Stimulated activated CD8-positive, alpha-beta memory T cell treated with anti-CD3 and anti-CD28 coated beads, Interleukin-7, amount 100 ng/mL, for 4 hours (primary cell): ENCODE measurements around the gene SSC5D.

Source experiments
- DNase-seq, 2 donors: peaks; one replicate each; pipeline ENCODE4 v3.0.0-alpha.2; 2020; ENCODE audit warnings: low read depth in 2 of 2

Gene SSC5D

DNA sequence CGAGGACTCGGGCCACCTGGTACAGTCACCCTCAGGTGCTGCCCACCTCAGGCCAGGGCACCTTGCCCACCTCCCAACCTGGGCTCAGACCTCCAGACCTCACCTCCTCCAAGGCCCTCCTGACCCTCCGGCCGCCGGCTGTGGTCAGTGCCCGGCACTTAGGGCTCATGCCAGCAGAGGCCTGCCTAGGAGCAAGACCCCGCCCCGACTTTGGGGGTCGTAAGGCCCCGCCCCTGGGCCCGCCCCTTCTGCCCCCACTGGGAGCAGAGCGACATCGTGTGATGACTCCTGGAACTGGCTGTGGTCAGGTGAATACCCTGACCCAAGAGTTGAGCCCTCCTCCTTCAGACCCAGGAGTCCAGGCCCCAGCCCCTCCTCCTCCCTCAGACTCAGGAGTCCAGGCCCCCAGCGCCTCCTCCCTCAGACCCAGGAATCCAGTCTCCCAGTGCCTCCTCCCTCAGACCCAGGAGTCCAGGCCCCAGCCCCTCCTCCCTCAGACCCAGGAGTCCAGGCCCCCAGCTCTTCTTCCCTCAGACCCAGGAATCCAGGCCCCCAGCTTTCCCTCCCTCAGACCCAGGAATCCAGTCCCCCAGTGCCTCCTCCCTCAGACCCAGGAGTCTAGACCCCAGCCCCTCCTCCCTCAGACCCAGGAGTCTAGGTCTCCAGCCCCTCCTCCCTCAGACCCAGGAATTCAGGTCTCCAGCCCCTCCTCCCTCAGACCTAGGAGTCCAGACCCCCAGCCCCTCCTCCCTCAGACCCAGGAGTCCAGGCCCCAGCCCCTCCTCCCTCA lies 48.9 kb downstream of the SSC5D start, which contains the start of gene SBK2:
SBK2 (minus strand) TSS at position 183 of the 790 bp plus-strand sequence. CDS start 839 bp downstream, outside the sequence.
- DNase-seq = no peak

DNA sequence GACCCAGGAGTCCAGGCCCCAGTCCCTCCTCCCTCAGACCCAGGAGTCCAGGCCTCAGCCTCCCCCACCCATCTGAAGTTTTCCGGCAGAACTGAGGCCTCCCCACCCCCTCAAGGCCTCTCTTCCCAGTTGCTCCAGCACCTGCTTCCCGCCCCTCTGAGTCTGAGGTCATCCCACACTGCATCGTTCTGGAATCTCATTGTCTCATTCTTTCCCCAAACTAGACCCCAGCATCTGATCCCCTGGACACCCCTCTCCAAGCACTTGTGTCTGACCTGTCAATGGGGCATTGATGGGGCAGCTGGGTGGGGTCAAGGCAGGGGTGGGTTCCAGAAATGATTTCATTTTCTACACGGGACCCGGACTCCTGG lies 49.5 kb downstream of the SSC5D start:
- DNase-seq = no peak

DNA sequence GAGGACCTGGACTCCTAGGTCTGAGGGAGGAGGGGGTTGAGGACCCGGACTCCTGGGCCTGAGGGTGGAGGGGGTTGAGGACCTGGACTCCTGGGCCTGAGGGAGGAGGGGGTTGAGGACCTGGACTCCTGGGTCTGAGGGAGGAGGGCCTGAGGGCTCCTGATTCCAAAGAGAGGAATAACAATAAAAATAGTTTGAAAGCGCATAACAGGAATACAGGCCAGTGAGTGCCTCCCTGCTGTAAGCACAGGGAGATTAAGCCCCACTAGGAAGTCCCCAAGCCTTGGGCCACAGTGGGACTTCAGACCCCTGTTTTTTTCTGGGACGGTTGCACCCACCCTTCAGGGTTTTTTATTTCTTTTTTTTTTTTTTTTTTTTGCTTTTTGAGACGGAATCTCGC lies 49.9 kb downstream of the SSC5D start:
- DNase-seq = no peak

DNA sequence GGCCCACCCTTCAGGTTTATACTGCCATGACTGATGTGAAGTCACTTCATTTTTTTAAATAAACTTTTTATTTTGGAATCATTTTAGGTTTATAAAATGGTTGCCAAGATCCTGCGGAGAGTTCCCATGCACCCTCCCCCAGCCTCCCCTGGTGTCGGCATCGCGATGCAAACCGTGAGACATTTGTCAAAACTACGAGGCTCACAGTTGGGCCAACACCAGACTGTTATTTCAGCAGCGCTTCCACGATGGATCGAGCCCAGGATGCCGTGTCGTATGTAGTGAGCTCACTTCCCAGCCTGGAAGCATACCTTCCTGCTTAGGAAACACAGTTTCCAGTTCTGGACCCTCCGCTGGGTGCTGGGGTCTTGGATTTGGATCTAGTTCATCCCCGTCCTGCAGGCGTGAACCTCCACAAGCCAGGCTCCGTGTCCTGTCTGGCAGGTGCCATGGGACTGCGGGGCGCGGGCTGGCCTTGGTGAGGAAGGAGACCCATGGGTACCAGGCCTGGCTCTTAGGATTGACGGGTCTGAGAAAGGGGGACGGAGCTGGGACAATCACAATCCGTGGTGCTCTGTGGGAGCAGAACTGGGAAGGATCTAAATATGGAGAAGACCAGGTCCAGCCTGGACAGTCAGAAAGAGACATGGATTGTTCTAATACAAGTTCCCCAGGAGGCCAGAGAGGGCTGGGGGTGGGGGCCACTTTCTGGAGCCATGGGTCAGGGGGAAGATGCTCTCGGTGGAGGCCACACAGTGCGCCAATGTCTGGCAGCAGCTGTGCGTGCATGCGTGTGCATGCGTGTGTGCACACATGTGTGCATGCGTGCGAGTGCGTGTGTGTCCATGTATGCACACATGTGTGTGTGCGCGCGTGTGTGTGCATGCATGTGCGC lies 51.1 kb downstream of the SSC5D start:
- no peak for DNase-seq

DNA sequence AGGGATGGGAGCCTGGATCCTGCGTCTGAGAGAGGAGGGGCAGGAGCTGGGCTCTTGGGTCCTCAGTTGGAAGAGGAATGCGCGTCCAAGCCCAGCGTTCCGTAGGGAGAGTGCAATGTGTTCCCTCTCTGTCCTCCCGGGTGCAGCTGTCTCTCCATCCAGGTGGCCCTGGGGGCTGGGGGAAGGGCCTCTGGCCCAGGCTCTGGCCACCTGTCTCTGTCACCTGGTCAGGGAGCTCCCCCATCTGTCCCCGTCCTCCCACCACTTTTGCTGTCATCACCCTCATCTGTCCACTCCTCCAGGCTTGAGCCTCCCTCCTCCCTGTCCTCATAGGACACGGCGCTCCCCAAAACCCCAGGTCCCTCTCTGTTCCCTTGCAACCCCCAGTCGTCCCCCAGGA lies 52.4 kb downstream of the SSC5D start:
- no peak for DNase-seq

DNA sequence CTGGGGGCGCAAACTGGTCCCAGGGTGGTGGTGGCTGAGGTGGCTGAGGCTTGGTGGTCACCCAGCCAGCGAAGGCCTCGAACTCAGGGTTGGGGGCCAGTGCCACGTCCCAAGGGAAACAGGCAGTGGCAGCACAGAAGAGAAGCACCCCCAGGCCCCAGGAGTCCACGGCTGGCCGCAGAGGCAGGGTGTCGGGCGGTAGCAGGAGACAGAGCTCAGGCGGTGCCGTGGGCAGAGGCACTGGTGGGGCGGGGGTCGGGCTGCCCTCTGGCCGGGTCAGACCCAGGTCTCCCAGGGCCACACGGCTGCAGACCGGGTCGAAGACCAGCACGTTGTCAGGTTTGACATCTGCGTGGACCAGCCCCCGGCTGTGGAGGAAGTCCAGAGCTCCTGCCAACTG lies 52.9 kb downstream of the SSC5D start:
- no peak for DNase-seq

DNA sequence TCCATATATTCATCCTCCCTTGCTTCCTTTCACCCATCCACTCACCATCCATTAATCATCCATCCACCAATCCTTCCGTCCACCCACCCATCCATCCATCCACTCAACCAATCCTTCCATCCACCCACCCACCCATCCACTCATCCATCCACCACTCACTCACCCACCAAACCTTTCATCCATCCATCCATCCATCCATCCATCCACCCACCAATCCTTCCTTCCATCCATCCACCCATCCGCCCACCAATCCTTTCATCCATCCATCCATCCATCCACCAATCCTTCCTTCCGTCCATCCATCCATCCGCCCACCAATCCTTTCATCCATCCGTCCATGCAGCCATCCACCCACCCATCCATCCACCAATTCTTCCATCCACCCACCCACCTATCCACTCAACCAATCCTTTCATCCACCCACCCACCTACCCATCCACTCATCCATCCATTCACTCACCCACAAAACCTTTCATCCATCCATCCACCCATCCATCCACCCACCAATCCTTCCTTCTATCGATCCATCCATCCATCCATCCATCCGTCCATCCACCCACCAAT lies 54.1 kb downstream of the SSC5D start:
- no peak for DNase-seq

DNA sequence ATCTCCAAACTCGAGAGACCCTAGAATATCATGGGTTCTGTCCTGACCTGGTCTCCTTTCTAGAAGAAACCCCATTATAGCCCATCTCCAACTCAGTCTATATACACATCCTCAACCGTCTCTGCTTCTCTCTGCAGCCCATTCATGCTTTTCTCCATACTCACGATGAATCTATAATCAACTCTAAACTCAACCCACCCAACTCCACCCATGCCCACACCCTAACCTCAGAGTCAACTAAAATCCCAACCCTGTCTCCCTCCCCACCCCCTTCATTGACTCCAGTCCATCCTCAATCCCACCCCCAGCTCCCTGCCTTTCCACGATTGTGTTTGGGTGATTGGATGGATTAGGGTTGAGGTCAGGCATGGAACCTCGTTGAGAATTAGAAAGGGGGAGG lies 55.3 kb downstream of the SSC5D start:
- no peak for DNase-seq

DNA sequence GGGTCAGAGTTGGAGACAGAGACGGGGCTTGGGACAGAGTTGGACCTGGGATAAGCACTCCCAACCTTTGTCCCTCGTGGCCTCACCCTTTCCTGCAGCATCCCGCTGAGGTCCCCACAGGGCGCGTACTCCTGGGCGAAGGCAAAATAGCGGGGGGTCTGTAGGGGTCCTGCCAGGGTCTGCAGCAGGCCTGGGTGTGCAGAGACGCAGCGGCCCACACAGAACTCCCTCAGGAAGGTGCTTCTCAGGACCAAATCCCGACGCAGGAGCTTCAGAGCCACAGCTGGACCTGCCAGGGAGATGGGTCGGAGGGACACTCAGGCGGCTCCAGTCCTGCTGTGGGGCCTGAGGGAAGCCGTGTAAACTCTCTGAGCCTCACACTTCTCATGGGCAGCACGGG lies 55.8 kb downstream of the SSC5D start:
- no peak for DNase-seq

DNA sequence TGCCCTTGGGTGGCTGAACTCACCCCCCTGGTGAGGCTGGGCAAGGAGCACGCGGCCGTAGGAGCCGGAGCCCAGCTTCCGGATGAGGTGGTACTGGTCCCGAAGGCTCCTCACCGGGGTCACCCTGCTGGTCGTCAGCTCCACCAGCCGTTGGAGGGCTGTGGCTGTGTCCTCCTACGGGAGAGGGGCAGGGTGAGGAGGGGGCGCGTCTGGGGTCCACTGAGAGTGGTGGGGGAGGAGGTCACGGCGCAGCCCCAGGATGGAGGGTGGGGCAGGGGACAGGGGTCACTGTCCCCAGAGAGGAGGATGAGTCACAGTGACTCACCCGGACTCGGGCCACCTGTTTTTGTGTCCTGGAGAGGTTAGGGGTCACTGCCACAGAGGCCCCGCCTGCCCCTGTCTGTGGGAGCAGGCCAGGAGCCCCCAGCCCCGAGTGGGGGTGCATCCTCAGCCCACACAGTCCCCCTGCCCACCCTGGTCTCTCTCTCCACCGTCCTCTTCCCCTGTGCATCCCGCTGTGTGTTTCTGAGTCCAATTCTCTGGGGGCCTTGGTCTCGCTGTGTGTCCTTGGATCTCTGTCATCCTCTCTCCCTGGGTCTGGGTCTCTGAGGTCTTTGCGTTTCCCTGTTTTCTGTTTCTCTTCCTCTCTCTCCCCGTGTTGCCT lies 56.7 kb downstream of the SSC5D start:
- DNase-seq = no peak

DNA sequence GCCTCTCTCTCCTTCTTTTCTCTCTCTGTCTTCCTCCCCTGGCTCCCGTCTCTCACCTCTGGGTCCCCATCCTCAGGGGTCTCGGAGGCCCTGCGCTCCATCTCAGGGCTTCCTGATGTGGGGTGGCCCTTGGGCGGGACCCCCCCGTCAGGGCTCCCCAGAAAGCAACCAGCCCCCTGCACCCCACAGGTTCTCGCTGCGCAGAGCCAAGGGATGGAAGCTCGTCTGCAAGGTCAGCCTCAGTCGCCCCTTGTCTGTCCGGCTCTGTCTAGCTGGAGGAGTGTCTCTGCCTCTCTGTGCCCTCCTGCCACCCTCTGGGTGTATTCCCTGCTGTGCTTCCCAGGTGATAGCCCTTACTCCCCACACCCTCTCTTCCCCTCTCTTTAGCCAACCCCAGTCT lies 57.2 kb downstream of the SSC5D start, which contains the start of gene SBK3:
SBK3 (minus strand) TSS at position 101 of the 400 bp plus-strand sequence; CDS start at position 101, 0 bp downstream.
- DNase-seq = no peak

DNA sequence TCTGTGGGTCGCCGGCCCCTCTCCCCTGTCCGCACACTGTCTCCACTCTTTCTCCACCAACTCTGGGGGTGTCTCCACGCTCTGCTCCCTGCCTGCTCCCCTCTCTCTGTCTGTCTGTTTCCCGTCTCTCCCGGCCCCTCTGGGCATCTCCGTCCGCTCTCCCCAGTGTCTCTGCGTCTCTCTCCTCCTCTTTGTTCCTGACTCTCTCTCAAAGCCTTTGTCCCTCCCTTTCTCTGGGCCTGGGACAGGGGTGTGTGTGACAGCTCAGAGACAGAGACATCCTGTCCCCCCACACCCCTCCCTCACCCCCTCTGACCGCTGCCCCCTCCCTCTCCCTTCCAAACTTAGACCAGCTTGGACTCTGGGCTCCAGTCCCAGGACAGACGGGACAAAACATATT lies 57.8 kb downstream of the SSC5D start:
- no peak for DNase-seq

DNA sequence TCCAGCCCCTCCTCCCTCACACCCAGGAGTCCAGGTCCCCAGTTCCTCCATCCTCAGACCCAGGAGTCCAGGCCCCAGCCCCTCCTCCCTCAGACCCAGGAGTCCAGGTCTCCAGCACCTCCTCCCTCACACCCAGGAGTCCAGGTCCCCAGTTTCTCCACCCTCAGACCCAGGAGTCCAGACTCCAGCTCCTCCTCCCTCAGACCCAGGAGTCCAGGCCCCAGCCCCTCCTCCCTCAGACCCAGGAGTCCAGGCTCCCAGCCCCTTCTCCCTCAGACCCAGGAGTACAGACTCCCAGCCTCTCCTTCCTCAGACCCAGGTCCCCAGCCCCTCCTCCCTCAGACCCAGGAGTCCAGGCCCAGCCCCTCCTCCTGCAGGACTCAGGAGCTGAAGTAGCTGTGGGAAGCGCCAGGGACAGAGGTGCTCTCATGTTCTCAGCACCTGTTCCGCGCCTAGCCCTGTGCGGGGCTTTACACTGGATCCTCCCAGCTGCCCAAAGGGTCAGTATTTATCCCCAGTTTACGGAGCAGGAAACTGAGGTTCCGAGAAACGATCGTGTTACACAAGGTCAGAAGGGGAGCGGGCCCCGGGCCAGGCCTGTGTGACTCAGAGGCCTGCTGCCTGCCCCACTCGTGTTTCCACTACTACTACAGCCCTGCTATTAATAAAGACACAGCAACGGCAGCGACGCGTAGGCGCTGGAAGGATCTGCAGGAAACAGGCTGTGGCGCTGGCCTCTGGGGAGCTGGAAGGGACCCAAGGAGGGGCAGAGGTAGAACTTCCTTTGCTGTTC lies 58.8 kb downstream of the SSC5D start:
- DNase-seq = no peak

DNA sequence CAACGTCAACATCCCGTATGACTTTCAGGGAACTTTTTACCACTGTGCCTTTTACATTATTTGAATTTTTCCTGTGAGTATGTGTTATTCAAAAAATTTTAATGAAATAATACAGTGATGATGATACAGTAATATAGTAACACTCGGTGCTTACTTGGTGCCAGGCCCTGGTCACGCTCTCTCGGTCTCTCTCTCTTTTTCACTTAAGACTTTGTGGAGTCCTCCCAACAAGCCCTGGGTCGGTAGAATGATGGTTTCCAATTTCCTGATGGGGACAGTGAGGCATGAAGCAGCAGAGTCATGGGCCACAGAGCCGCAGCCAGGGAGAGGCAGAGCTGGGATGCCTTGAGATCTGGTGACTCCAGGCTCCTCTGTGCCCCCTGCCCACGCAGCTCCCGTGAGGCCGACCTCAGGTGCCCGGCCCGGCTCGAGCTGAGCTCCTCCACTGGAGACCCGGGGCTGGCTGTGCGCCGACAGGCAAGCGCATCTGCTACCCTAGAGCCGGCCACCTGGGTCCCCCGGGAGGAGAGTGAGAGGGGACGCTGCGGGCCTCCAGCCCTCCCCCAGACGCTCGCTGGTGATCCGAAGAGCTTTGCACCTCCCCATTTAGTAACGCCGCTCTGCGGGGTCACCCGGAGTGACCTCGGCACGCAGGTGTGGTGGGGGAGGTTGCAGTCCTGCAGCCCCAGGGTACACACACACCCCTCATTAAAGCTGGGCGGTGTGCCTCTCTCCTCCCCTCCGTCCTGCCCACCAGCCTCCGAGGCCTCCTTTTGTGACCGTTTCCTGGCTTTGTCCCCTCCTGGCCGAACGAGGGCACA lies 61.5 kb downstream of the SSC5D start:
- DNase-seq = no peak

DNA sequence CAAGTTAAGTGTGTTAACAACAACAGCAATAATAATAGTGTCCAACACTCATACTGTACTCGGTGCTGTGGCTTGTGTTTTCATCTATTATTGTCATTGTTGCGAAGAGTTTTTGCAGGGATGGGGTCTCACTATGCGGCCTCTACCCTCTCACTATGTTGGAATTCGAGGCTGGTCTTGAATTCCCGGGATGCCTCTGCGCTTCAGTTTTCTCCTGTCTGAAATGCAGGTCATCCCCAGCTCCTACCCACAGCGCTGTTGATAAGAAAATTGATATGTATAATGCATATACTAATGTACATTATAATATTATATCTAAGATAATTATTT lies 62.0 kb downstream of the SSC5D start:
- no peak for DNase-seq

DNA sequence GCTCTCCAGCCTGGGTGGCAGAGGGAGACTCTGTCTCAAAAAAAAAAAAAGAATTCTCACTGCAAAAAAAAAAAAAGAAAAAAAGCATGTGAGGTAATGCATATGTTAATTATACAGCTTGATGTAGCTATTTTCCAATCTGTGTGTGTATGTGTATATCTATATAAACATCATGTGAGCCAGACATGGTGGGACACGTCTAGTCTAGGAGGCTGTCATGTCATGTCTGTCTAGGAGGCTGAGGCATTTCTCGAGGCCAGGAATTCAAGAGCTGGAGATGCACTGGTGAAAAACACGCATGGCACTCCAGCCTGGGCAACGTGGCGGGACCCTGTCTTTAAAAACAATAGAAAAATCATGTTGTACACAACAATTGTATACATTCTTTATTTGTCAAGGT lies 64.0 kb downstream of the SSC5D start:
- no peak for DNase-seq

DNA sequence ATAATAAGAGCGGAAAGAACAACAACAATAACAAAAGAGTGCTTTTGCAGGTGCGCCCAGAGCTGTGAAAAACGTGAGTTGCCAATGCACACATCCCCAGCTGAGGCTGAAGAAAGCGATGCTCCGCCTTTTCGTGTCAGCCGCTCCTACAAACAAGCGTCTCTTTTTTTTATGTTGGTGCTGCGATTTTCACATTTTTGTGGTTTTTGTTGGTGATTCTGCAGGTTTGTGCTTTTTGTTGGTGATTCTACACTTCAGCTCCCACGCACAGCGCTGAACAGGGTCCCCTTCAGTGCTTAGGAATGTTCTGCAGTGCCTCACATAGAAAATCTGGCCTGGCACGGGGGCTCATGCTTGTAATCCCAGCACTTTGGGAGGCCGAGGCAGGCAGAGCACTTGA lies 64.4 kb downstream of the SSC5D start:
- no peak for DNase-seq

DNA sequence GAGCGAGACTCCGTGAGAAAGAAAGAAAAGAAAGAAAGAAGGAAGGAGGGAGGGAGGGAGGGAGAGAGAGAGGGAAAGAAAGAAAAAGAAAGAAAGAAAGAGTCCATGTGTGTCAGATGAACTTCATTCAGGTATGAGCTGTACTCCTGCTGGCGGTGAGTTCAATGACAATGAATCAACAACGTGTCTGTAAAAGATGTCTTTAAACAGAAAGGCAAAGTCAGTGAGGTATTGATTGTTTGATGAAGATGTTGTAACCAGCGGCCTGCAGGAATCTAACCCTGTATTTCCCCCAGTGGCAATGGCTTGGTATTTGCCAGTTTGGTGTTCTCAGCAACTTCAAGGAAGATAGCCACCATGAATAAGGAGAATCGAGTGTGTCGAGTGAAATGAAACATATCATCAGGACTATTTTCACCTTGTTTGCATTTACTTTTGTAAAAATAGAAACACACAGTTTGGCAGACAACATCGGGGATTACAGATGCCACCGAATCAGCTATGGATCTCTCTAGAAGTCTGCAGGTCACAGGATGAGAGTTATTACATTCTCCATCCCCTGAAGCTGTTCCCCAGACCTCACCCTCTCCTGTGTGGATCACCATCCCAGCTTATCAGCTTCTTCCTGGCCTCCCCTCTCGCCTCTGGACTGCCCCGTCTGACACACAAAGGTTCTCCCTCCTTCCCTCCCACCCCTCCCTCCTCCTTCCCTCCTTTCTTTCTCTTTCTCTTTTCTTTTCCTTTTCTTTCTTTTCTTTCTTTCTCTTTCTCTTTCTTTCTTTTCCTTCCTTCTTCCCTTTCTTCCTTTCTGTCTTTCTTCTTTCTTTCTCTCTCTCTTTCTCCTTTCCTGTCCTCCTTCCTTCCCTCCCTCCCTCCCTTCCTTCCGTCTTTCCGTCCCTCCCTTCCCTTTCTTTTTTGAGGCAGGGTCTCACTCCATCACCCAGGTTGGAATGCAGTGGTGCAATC lies 65.3 kb downstream of the SSC5D start:
- DNase-seq = no peak

DNA sequence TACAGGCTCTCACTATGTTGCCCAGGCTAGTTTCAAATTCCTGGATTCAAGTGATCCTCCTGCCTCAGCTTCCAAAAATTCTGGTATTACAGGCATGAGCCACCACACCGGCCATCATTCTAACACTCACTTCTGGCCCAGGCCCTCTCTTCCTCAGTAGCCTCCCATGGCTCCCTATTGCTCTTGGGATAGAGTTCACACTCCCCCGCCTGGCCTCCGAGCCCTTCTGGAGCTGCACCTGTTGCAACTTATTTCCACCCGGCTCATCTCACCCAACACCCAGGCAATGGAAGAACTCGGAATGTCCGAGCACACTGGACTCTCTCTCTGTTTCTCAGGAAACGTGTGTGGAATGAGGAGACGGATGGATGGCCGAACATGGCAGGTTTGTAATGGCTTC lies 66.1 kb downstream of the SSC5D start:
- no peak for DNase-seq
